ENCODE results near the gene EGLN3. TPM values are rescaled to one million over a fixed set of nuclear protein-coding genes. Genes with fewer than 3 reads are reported as not detected.

EGLN3 gene
- total and polyA plus RNA-seq, 3 donors from 2014 or later, result 2.9 to 3.4 (median 3.0) TPM

- 67 to 82% methylated on average over 3 of the region's 3 CpGs for WGBS, 2 donors
- H3K4me3 ChIP-seq, result no peak overlapping the region
- H3K27ac ChIP-seq, result no peak overlapping the region
- H3K36me3 ChIP-seq (ENCODE audit: low read depth, missing control alignments), result no peaks in the 10 kb centered on the region
- TF ChIP-seq CTCF (IDR thresholded peaks at IDR 0.05) (no peak), POLR2A (IDR thresholded peaks at IDR 0.05) (no peak)
- no peaks in the 10 kb centered on the region for H3K27me3 ChIP-seq
- peaks cover 13% of the 10 kb centered on the region for H3K4me1 ChIP-seq
- DNase-seq, result no peak
- intact Hi-C loops (cut with DNase I; ENCODE audit: low total_unique reads), result no loop called here
- no peaks in the 10 kb centered on the region for H3K9me3 ChIP-seq
Measured at GRCh38 chr14:33948145-33948868, 2.6 kb downstream of the EGLN3 start.

- Histone ChIP-seq H3K36me3 (ENCODE audit: low read depth, missing control alignments) (no peaks in the 10 kb centered on the region), H3K27me3 (no peaks in the 10 kb centered on the region), H3K27ac (no peak overlapping the region), H3K4me1 (peaks cover 13% of the 10 kb centered on the region), H3K4me3 (no peak overlapping the region), H3K9me3 (no peaks in the 10 kb centered on the region)
- intact Hi-C loops (cut with DNase I; ENCODE audit: low total_unique reads), result no loop called here
- DNase-seq, result no peak
- TF ChIP-seq CTCF (IDR thresholded peaks at IDR 0.05), result no peak
- no peak for TF ChIP-seq POLR2A (IDR thresholded peaks at IDR 0.05)
- 64 to 69% methylated on average over 5 of the region's 5 CpGs for WGBS, 2 donors
Measured at GRCh38 chr14:33946679-33947476, 4.0 kb downstream of the EGLN3 start.

GRCh38 chr14:33945210-33946088 lies 5.4 kb downstream of the EGLN3 start:
- WGBS, 2 donors, result 95% methylated on average over 4 of the region's 4 CpGs
- no peaks in the 10 kb centered on the region for H3K9me3 ChIP-seq
- TF ChIP-seq CTCF (IDR thresholded peaks at IDR 0.05) (no peak), POLR2A (IDR thresholded peaks at IDR 0.05) (no peak)
- H3K4me1 ChIP-seq, result peaks cover 3% of the 10 kb centered on the region
- no peak overlapping the region for H3K27ac ChIP-seq
- no peak overlapping the region for H3K4me3 ChIP-seq
- no peak for DNase-seq
- H3K27me3 ChIP-seq, result no peaks in the 10 kb centered on the region
- H3K36me3 ChIP-seq (ENCODE audit: low read depth, missing control alignments), result no peaks in the 10 kb centered on the region
- intact Hi-C loops (cut with DNase I; ENCODE audit: low total_unique reads), result no loop called here

GRCh38 chr14:33943096-33943883 lies 7.6 kb downstream of the EGLN3 start:
- H3K36me3 ChIP-seq (ENCODE audit: low read depth, missing control alignments), result no peaks in the 10 kb centered on the region
- DNase-seq, result no peak
- TF ChIP-seq CTCF (IDR thresholded peaks at IDR 0.05) (no peak), POLR2A (IDR thresholded peaks at IDR 0.05) (no peak)
- H3K4me3 ChIP-seq, result no peak overlapping the region
- 85% methylated on average over 8 of the region's 8 CpGs for WGBS, 2 donors
- intact Hi-C loops (cut with DNase I; ENCODE audit: low total_unique reads), result no loop called here
- no peaks in the 10 kb centered on the region for H3K4me1 ChIP-seq
- H3K27ac ChIP-seq, result no peak overlapping the region
- H3K9me3 ChIP-seq, result no peaks in the 10 kb centered on the region
- H3K27me3 ChIP-seq, result no peaks in the 10 kb centered on the region
